OCI-LY7 (cell line): ENCODE data around the gene FOXF2. TPM values are rescaled to one million over a fixed set of nuclear protein-coding genes. Genes with fewer than 3 reads are reported as not detected.

Experiments used
- BruUV-seq: library from RNA; stranded (reverse); fragments of 400-500 nt; replicated peaks from 2 replicates; lab custom pipeline; 2021; lab: Mats Ljungman, UMichigan
- CTCF ChIA-PET: fragments of 300-600 bp; sonication (Branson Sonifier 250); formaldehyde crosslinking; loops from one replicate; lab custom pipeline; 2022; ENCODE audit warnings: antibody characterized with exemption; ENCODE audit not compliant: unreplicated experiment; lab: Charles Lee
- POLR2A ChIA-PET: fragments of 300-600 bp; sonication (Branson Sonifier 250); formaldehyde crosslinking; loops from one replicate; lab custom pipeline; 2022; ENCODE audit warnings: antibody characterized with exemption; lab: Charles Lee
- DNase-seq: peaks from one replicate; pipeline ENCODE4 v3.0.0-alpha.2; 2015; ENCODE audit warnings: low spot score
- H2AFZ ChIP-seq: fragments of 200-600 bp; sonication (generic), shearing (Covaris generic); 2 replicates; pipeline ENCODE4 v1.6.1; 2014; ENCODE audit warnings: mild to moderate bottlenecking, antibody characterized with exemption, low read length, moderate library complexity
- H3K27ac ChIP-seq: fragments of 200-600 bp; sonication (generic); 2 replicates; pipeline ENCODE4 v1.5.1; 2014; ENCODE audit warnings: mixed run types, low read depth, mild to moderate bottlenecking, moderate library complexity, low read length, inconsistent platforms; ENCODE audit not compliant: poor library complexity, severe bottlenecking
- H3K36me3 ChIP-seq: fragments of 200-600 bp; sonication (generic); 2 replicates; pipeline ENCODE4 v1.6.1; 2014; ENCODE audit warnings: mild to moderate bottlenecking, antibody characterized with exemption, low read length, moderate library complexity, mixed read lengths; ENCODE audit not compliant: insufficient read depth
- H3K4me1 ChIP-seq: fragments of 200-600 bp; sonication (generic); 2 replicates; pipeline ENCODE4 v1.5.1; 2014; ENCODE audit warnings: mild to moderate bottlenecking, low read length; ENCODE audit not compliant: insufficient read depth, poor library complexity, severe bottlenecking
- H3K4me2 ChIP-seq: fragments of 200-600 bp; sonication (generic); 2 replicates; pipeline ENCODE4 v1.6.1; 2014; ENCODE audit warnings: mild to moderate bottlenecking, low read length
- H3K4me3 ChIP-seq: fragments of 200-600 bp; sonication (generic); 2 replicates; pipeline ENCODE4 v1.5.1; 2014; ENCODE audit warnings: mild to moderate bottlenecking, low read depth, low read length; ENCODE audit not compliant: poor library complexity, severe bottlenecking
- H3K79me2 ChIP-seq: fragments of 200-600 bp; sonication (generic); 2 replicates; pipeline ENCODE4 v1.6.1; 2016; ENCODE audit warnings: low read depth, mild to moderate bottlenecking, low read length, moderate library complexity, mixed read lengths; ENCODE audit not compliant: insufficient read depth
- H3K9me2 ChIP-seq: fragments of 200-600 bp; sonication (generic); 2 replicates; pipeline ENCODE4 v1.6.1; 2016; ENCODE audit warnings: mild to moderate bottlenecking, low read length, mixed read lengths; ENCODE audit not compliant: insufficient read depth
- H3K9me3 ChIP-seq: fragments of 200-600 bp; sonication (generic); 2 replicates; pipeline ENCODE4 v1.6.1; 2014; ENCODE audit warnings: mild to moderate bottlenecking, mixed run types, low read length, mixed read lengths
- H4K20me1 ChIP-seq: fragments of 200-600 bp; sonication (generic); 2 replicates; pipeline ENCODE4 v1.6.1; 2014; ENCODE audit warnings: mild to moderate bottlenecking, antibody characterized with exemption, low read length, moderate library complexity, mixed read lengths; ENCODE audit not compliant: insufficient read depth
- EZH2phosphoT487 ChIP-seq: fragments of 200-600 bp; sonication (generic); IDR thresholded peaks from 2 replicates; pipeline ENCODE4 v1.6.1; 2018; ENCODE audit warnings: low read depth, borderline replicate concordance, mild to moderate bottlenecking, mixed run types, antibody characterized with exemption, low read length, moderate library complexity, mixed read lengths
- intact Hi-C: fragments of 100-400 bp; cut with micrococcal nuclease; formaldehyde crosslinking; loops from one replicate; pipeline ENCODE4 v1.10.0; 2022; ENCODE audit not compliant: unreplicated experiment
- total RNA-seq, 2 experiments: library from RNA; depleted of rRNA in 1 of 2; stranded (reverse); fragments of >200 nt in 1 of 2; shearing (Covaris generic) in 1 of 2; gene quantifications; 2 replicates each; pipeline ENCODE4 v1.2.3, GENCODE V29; 2014 to 2022
- TF ChIP-seq, protein P1 (sequence below): fragments of 200-600 bp; sonication (generic); conservative IDR thresholded peaks from 2 replicates; pipeline ENCODE4 v1.5.1; 2014; ENCODE audit warnings: mild to moderate bottlenecking, antibody characterized with exemption, low read length, moderate library complexity, mixed read lengths

Gene FOXF2
- total RNA-seq, 2 experiments from 2014 or later = not detected

DNA sequence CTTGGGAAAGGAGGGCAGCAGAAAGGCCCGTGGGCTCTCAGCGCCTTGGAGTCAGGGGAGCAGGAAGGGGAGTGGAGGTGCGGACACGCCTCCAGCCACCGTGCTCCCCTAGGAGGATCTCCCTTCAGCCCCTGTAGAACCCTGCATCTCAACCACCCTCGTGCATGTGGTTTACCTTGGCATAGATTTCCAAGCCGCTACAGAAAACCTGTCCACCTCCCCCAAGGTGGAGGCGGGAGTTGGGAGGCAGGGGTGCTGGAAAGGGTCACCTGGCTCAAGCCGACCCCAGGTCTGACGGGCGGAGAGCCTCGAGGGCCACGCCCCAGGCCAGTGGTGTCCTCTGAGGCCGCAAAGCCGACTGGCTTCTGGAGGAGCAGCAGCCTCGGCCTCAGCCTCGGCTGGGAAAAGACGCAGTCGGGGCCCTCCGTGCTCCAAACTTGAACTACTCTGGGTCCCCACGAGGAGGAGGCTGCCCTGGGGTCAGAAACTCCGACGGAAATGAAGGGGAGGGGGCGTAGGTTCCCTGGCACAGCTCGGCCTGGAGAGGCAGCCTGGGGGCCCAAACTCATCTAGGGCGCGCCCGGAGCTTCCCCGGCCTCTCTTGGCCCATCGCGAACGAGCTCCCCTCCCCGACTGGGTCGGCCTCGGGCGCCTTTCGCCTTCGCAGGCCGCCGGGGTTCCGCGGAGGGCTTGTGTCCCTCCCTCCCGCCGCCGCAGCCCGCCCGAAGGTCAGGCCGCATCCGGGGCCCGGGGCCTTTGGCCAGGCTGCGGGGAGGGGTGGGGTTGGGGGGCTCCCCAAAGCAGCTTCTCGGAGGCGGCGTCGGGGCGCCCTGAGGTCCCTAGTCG, 6.3 kb upstream of the FOXF2 start:
- no peak overlapping the region for H3K4me3 ChIP-seq
- no TSS peak for BruUV-seq
- no peaks in the 10 kb centered on the region for H3K9me3 ChIP-seq
- intact Hi-C loops = no loop called here
- no peak overlapping the region for H3K27ac ChIP-seq
- no peaks in the 10 kb centered on the region for H3K79me2 ChIP-seq
- CTCF ChIA-PET = no interaction called here
- no peaks in the 10 kb centered on the region for H3K36me3 ChIP-seq
- H4K20me1 ChIP-seq = no peaks in the 10 kb centered on the region
- DNase-seq = no peak
- H3K4me2 ChIP-seq = no peak overlapping the region
- no peak overlapping the region for H2AFZ ChIP-seq
- H3K4me1 ChIP-seq = no peaks in the 10 kb centered on the region
- no peaks in the 10 kb centered on the region for H3K9me2 ChIP-seq
- POLR2A ChIA-PET = no interaction called here
- no peak for TF ChIP-seq EZH2phosphoT487
- TF ChIP-seq, protein P1, sequence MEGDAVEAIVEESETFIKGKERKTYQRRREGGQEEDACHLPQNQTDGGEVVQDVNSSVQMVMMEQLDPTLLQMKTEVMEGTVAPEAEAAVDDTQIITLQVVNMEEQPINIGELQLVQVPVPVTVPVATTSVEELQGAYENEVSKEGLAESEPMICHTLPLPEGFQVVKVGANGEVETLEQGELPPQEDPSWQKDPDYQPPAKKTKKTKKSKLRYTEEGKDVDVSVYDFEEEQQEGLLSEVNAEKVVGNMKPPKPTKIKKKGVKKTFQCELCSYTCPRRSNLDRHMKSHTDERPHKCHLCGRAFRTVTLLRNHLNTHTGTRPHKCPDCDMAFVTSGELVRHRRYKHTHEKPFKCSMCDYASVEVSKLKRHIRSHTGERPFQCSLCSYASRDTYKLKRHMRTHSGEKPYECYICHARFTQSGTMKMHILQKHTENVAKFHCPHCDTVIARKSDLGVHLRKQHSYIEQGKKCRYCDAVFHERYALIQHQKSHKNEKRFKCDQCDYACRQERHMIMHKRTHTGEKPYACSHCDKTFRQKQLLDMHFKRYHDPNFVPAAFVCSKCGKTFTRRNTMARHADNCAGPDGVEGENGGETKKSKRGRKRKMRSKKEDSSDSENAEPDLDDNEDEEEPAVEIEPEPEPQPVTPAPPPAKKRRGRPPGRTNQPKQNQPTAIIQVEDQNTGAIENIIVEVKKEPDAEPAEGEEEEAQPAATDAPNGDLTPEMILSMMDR = no peak

DNA sequence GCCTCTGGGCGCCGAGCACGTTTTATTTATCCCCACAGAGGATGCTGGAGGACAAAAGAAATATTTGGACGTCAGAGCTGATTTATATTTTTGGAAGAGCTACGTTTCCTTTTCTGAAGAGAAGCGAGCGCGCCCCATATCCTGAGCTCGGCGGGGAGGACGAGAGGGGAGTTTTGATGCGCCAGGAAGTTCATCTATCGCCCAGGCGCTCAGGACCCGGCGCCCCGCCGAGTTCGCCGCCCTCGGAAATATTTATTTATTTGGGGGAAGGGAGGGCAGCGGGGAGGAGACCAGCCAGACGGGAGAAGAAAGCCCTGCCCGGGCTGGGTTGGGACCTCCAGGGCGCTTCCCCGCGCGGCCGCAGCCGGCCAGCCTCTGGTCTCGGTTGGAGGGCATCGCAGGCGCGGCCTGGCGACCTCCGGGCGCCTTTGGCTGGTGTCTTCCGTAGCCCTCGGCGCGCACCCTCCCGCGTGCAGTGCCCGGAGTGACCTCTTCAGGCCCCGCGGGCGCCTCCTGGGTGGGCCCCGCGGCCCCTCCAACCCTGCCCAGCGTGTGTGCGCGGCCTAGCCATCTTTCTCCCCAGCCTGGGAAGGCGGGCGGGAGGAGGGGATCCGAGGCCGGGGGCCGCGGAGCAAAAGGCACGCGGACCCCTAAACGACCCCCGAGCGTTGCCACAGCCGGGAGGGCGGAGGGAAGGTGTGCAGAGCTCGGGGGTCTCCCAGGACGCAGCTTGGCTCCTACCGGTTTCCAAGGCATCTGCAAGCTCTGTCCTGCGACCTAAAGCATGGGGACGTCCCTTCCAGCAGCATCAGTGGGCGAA, 5.4 kb upstream of the FOXF2 start:
- no peaks in the 10 kb centered on the region for H4K20me1 ChIP-seq
- H3K9me3 ChIP-seq = no peaks in the 10 kb centered on the region
- ChIA-PET CTCF (no interaction called here), POLR2A (interaction anchor here (0.6 kb wide), 1 partner anchor 792 kb away, joined by 3 read pairs; no protein-coding TSS in a partner anchor)
- H3K4me2 ChIP-seq = no peak overlapping the region
- no TSS peak for BruUV-seq
- H3K4me3 ChIP-seq = no peak overlapping the region
- no peak overlapping the region for H2AFZ ChIP-seq
- no peaks in the 10 kb centered on the region for H3K36me3 ChIP-seq
- no peaks in the 10 kb centered on the region for H3K9me2 ChIP-seq
- H3K79me2 ChIP-seq = no peaks in the 10 kb centered on the region
- no peak overlapping the region for H3K27ac ChIP-seq
- no peak for DNase-seq
- TF ChIP-seq, protein P1 = no peak
- no peak for TF ChIP-seq EZH2phosphoT487
- intact Hi-C loops = no loop called here
- H3K4me1 ChIP-seq = no peaks in the 10 kb centered on the region
